Measurements from ENCODE around the gene HOXA9.

The HOXA9 gene

GRCh38 chr7:27167916-27168264 is 2.6 kb upstream of the HOXA9 start:
- DNase-seq, result no peak
- H3K79me2 ChIP-seq (ENCODE audit: low read length), result no peaks in the 10 kb centered on the region
- TF ChIP-seq EZH2phosphoT487 (IDR thresholded peaks at IDR 0.05; ENCODE audit: low read length) (no peak), EZH2 (optimal IDR thresholded peaks at IDR 0.05; ENCODE audit: low read depth, low read length) (no peak)
- TF ChIP-seq, protein P1, sequence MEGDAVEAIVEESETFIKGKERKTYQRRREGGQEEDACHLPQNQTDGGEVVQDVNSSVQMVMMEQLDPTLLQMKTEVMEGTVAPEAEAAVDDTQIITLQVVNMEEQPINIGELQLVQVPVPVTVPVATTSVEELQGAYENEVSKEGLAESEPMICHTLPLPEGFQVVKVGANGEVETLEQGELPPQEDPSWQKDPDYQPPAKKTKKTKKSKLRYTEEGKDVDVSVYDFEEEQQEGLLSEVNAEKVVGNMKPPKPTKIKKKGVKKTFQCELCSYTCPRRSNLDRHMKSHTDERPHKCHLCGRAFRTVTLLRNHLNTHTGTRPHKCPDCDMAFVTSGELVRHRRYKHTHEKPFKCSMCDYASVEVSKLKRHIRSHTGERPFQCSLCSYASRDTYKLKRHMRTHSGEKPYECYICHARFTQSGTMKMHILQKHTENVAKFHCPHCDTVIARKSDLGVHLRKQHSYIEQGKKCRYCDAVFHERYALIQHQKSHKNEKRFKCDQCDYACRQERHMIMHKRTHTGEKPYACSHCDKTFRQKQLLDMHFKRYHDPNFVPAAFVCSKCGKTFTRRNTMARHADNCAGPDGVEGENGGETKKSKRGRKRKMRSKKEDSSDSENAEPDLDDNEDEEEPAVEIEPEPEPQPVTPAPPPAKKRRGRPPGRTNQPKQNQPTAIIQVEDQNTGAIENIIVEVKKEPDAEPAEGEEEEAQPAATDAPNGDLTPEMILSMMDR (IDR thresholded peaks at IDR 0.05; ENCODE audit: low read length), result no peak

DNA sequence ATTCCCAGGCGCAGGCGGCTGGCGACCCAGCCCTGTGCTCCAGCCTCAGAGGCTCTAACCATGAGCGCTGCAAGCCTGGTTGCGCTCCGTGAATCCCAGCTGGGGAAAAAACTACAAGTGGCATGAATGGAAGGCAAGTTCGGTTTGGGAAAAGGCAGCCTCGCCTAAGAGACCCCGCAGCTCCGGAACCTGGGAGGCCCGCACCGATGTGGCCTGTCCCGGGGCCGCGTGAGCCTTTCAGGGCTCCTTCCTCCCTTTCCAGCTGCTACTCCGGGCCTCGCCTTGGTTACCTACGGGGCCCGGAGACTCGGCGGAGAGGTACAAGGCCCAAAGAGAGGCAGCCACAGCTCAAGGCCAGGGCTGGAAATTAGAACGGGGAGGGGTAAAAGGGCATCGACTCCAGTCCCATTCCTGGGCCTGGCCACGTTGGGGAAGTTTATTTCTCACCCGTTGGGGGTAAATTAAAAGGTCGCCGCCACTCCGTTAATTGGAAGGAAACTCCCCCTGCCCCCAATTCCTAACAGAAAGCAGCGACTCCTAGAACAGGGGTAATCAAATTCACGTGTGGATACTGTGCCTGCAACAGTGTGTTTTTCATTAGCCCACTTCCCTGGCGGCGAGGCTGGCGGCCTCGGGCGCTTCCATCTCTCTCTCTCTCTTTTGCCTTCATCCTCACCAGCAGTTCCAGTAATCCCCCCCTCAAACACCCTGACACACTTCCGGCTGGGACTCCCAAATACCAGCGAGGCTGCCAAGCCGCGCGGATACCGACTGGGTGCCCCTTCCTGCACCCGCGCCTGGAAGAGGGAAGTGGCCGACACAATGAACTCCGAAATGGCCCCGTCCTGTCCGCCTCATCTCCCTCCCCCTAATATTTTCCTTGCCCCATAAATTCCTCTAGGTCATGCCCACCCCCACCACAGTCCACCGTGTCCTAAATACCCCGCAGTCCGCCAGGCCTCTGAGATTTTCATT is 1.5 kb upstream of the HOXA9 start:
- TF ChIP-seq EZH2phosphoT487 (IDR thresholded peaks at IDR 0.05; ENCODE audit: low read length), result no peak
- TF ChIP-seq, protein P1 (IDR thresholded peaks at IDR 0.05; ENCODE audit: low read length), result no peak
- no peak for TF ChIP-seq EZH2 (optimal IDR thresholded peaks at IDR 0.05; ENCODE audit: low read depth, low read length)
- Histone ChIP-seq H3K4me1 (ENCODE audit: low read length) (no peaks in the 10 kb centered on the region), H3F3A (ENCODE audit: insufficient read depth, low read length) (peaks cover 5% of the 10 kb centered on the region; the same call in 1 of the 2 replicates), H3K9me2 (replicated peaks; ENCODE audit: insufficient read depth, low read length) (no peaks in the 10 kb centered on the region), H3K4me2 (ENCODE audit: low read depth, low read length) (no peak overlapping the region), H2AFZ (ENCODE audit: low read length) (no peak overlapping the region), H3K27ac (ENCODE audit: low read length) (no peak overlapping the region), H3K9me3 (replicated peaks; ENCODE audit: insufficient read depth, low read length) (no peaks in the 10 kb centered on the region), H3K79me2 (ENCODE audit: low read length) (no peaks in the 10 kb centered on the region), H3K27me3 (replicated peaks; ENCODE audit: insufficient read depth, low read length) (peaks cover 97% of the 10 kb centered on the region), H3K36me3 (replicated peaks; ENCODE audit: insufficient read depth, low read length) (no peaks in the 10 kb centered on the region), H4K20me1 (ENCODE audit: insufficient read depth, low read length) (no peaks in the 10 kb centered on the region), H3K4me3 (ENCODE audit: low read length) (no peak overlapping the region), H3K9ac (ENCODE audit: low read length) (no peak overlapping the region)
- DNase-seq, result no peak

More at GRCh38 chr7:27167916-27168264, 2.6 kb upstream of the HOXA9 start:
- H3K9ac ChIP-seq (ENCODE audit: low read length), result no peak overlapping the region
- H3K9me2 ChIP-seq (replicated peaks; ENCODE audit: insufficient read depth, low read length), result no peaks in the 10 kb centered on the region
- no peaks in the 10 kb centered on the region for H4K20me1 ChIP-seq (ENCODE audit: insufficient read depth, low read length)
- H3K4me1 ChIP-seq (ENCODE audit: low read length), result peaks cover 9% of the 10 kb centered on the region
- H3K4me3 ChIP-seq (ENCODE audit: low read length), result no peak overlapping the region
- no peaks in the 10 kb centered on the region for H3K9me3 ChIP-seq (replicated peaks; ENCODE audit: insufficient read depth, low read length)
- H3F3A ChIP-seq (ENCODE audit: insufficient read depth, low read length), result peaks cover 12% of the 10 kb centered on the region
- no peak overlapping the region for H3K4me2 ChIP-seq (ENCODE audit: low read depth, low read length)
- no peak overlapping the region for H2AFZ ChIP-seq (ENCODE audit: low read length)
- peaks cover 97% of the 10 kb centered on the region for H3K27me3 ChIP-seq (replicated peaks; ENCODE audit: insufficient read depth, low read length)
- H3K27ac ChIP-seq (ENCODE audit: low read length), result no peak overlapping the region
- H3K36me3 ChIP-seq (replicated peaks; ENCODE audit: insufficient read depth, low read length), result no peaks in the 10 kb centered on the region

- Histone ChIP-seq H3K4me3 (ENCODE audit: low read length) (no peak overlapping the region), H3K9me3 (replicated peaks; ENCODE audit: insufficient read depth, low read length) (no peaks in the 10 kb centered on the region), H2AFZ (ENCODE audit: low read length) (no peak overlapping the region), H3K27ac (ENCODE audit: low read length) (no peak overlapping the region), H3K9me2 (replicated peaks; ENCODE audit: insufficient read depth, low read length) (no peaks in the 10 kb centered on the region), H4K20me1 (ENCODE audit: insufficient read depth, low read length) (no peaks in the 10 kb centered on the region), H3K4me1 (ENCODE audit: low read length) (no peaks in the 10 kb centered on the region), H3K36me3 (replicated peaks; ENCODE audit: insufficient read depth, low read length) (no peaks in the 10 kb centered on the region), H3K27me3 (replicated peaks; ENCODE audit: insufficient read depth, low read length) (peaks cover 91% of the 10 kb centered on the region), H3K79me2 (ENCODE audit: low read length) (no peaks in the 10 kb centered on the region), H3K4me2 (ENCODE audit: low read depth, low read length) (no peak overlapping the region), H3K9ac (ENCODE audit: low read length) (no peak overlapping the region), H3F3A (ENCODE audit: insufficient read depth, low read length) (no peaks in the 10 kb centered on the region)
- TF ChIP-seq EZH2 (optimal IDR thresholded peaks at IDR 0.05; ENCODE audit: low read depth, low read length) (no peak), EZH2phosphoT487 (IDR thresholded peaks at IDR 0.05; ENCODE audit: low read length) (no peak)
- TF ChIP-seq, protein P1 (IDR thresholded peaks at IDR 0.05; ENCODE audit: low read length), result no peak
- no peak for DNase-seq
Observed at GRCh38 chr7:27165996-27166530, 726 bp upstream of the HOXA9 start.

All from MM.1S (cell line).